Ishikawa (cell line): ENCODE measurements around the gene DNAJC17.

Experiments used
- EGR1 ChIP-seq: IDR thresholded peaks from 2 replicates; pipeline ENCODE4 v1.6.1; 2012
- RAD21 ChIP-seq: IDR thresholded peaks from 2 replicates; pipeline ENCODE4 v1.6.1; 2012; ENCODE audit warnings: low read depth
- REST ChIP-seq: IDR thresholded peaks from 2 replicates; pipeline ENCODE4 v1.6.1; 2012; ENCODE audit warnings: low read depth, mild to moderate bottlenecking
- TAF1 ChIP-seq: IDR thresholded peaks from 2 replicates; pipeline ENCODE4 v1.6.1; 2012; ENCODE audit warnings: low read depth, mild to moderate bottlenecking
- YY1 ChIP-seq: IDR thresholded peaks from 2 replicates; pipeline ENCODE4 v1.6.1; 2012; ENCODE audit warnings: low read depth

- TF ChIP-seq TAF1 (no peak), REST (no peak), EGR1 (no peak), YY1 (no peak), RAD21 (no peak)
These were observed 36.1 kb upstream of the DNAJC17 start for GRCh38 chr15:40843261-40843884.
